ENCODE results near the gene PRICKLE3.

PRICKLE3 gene

GRCh38 chrX:49192722-49193328 lies 6.7 kb upstream of the PRICKLE3 start:
- H3K4me1 ChIP-seq (ENCODE audit: low read length) = peaks cover 11% of the 10 kb centered on the region; the same call in 1 of the 2 replicates
- no peak overlapping the region for H2AFZ ChIP-seq (ENCODE audit: low read depth, low read length)
- no peaks in the 10 kb centered on the region for H3K79me2 ChIP-seq (ENCODE audit: low read length)
- no peaks in the 10 kb centered on the region for H4K20me1 ChIP-seq (ENCODE audit: insufficient read depth, low read length)
- no peaks in the 10 kb centered on the region for H3K9me3 ChIP-seq (ENCODE audit: insufficient read depth, low read length)
- no peak overlapping the region for H3K9ac ChIP-seq (ENCODE audit: low read length)
- H3K4me3 ChIP-seq (ENCODE audit: low read length) = no peak overlapping the region
- no peak overlapping the region for H3K27ac ChIP-seq (ENCODE audit: low read length)
- H3K27me3 ChIP-seq (ENCODE audit: low read depth, low read length) = no peaks in the 10 kb centered on the region
- H3K36me3 ChIP-seq (replicated peaks; ENCODE audit: low read depth, low read length) = no peaks in the 10 kb centered on the region
- no peak overlapping the region for H3K4me2 ChIP-seq (ENCODE audit: low read length)
- TF ChIP-seq CTCF (IDR thresholded peaks at IDR 0.05; ENCODE audit: low read depth, low read length) = peak; percentile 67
- no peak for TF ChIP-seq EZH2phosphoT487 (IDR thresholded peaks at IDR 0.05; ENCODE audit: low read depth)

- Histone ChIP-seq H4K20me1 (ENCODE audit: insufficient read depth, low read length) (no peaks in the 10 kb centered on the region), H3K36me3 (replicated peaks; ENCODE audit: low read depth, low read length) (no peaks in the 10 kb centered on the region), H3K4me2 (ENCODE audit: low read length) (peak overlapping the region; percentile 69), H2AFZ (ENCODE audit: low read depth, low read length) (peak overlapping the region; percentile 41; the same call in 1 of the 2 replicates), H3K9me3 (ENCODE audit: insufficient read depth, low read length) (no peaks in the 10 kb centered on the region), H3K27me3 (ENCODE audit: low read depth, low read length) (no peaks in the 10 kb centered on the region), H3K27ac (ENCODE audit: low read length) (peak overlapping the region; percentile 65), H3K4me3 (ENCODE audit: low read length) (peak overlapping the region; percentile 92), H3K79me2 (ENCODE audit: low read length) (no peaks in the 10 kb centered on the region), H3K9ac (ENCODE audit: low read length) (peak overlapping the region; percentile 82), H3K4me1 (ENCODE audit: low read length) (peaks cover 13% of the 10 kb centered on the region; the same call in 1 of the 2 replicates)
- TF ChIP-seq CTCF (IDR thresholded peaks at IDR 0.05; ENCODE audit: low read depth, low read length) (no peak), EZH2phosphoT487 (IDR thresholded peaks at IDR 0.05; ENCODE audit: low read depth) (no peak)
Measured at GRCh38 chrX:49191574-49192011, 5.4 kb upstream of the PRICKLE3 start.

- Histone ChIP-seq H3K4me3 (ENCODE audit: low read length) (peak overlapping the region; percentile 92), H3K36me3 (replicated peaks; ENCODE audit: low read depth, low read length) (no peaks in the 10 kb centered on the region), H3K27me3 (ENCODE audit: low read depth, low read length) (no peaks in the 10 kb centered on the region), H3K9me3 (ENCODE audit: insufficient read depth, low read length) (no peaks in the 10 kb centered on the region), H3K79me2 (ENCODE audit: low read length) (no peaks in the 10 kb centered on the region), H4K20me1 (ENCODE audit: insufficient read depth, low read length) (no peaks in the 10 kb centered on the region), H2AFZ (ENCODE audit: low read depth, low read length) (peak overlapping the region; percentile 41; the same call in 1 of the 2 replicates), H3K4me2 (ENCODE audit: low read length) (peak overlapping the region; percentile 69), H3K27ac (ENCODE audit: low read length) (peak overlapping the region; percentile 65), H3K4me1 (ENCODE audit: low read length) (peaks cover 16% of the 10 kb centered on the region; the same call in 1 of the 2 replicates), H3K9ac (ENCODE audit: low read length) (peak overlapping the region; percentile 82)
- no peak for TF ChIP-seq EZH2phosphoT487 (IDR thresholded peaks at IDR 0.05; ENCODE audit: low read depth)
- TF ChIP-seq CTCF (IDR thresholded peaks at IDR 0.05; ENCODE audit: low read depth, low read length) = no peak
Measured at GRCh38 chrX:49190821-49191573, 4.8 kb upstream of the PRICKLE3 start.

GRCh38 chrX:49189606-49190005 lies 3.4 kb upstream of the PRICKLE3 start:
- no peaks in the 10 kb centered on the region for H3K36me3 ChIP-seq (replicated peaks; ENCODE audit: low read depth, low read length)
- H3K4me3 ChIP-seq (ENCODE audit: low read length) = peak overlapping the region; percentile 83
- H3K9ac ChIP-seq (ENCODE audit: low read length) = peak overlapping the region; percentile 73; the same call in 1 of the 2 replicates
- no peak for TF ChIP-seq EZH2phosphoT487 (IDR thresholded peaks at IDR 0.05; ENCODE audit: low read depth)
- TF ChIP-seq CTCF (IDR thresholded peaks at IDR 0.05; ENCODE audit: low read depth, low read length) = no peak
- peak overlapping the region; percentile 61 for H3K4me2 ChIP-seq (ENCODE audit: low read length)
- H4K20me1 ChIP-seq (ENCODE audit: insufficient read depth, low read length) = no peaks in the 10 kb centered on the region
- peak overlapping the region; percentile 4 for H3K27ac ChIP-seq (ENCODE audit: low read length)
- peaks cover 9% of the 10 kb centered on the region for H3K79me2 ChIP-seq (ENCODE audit: low read length)
- H3K9me3 ChIP-seq (ENCODE audit: insufficient read depth, low read length) = no peaks in the 10 kb centered on the region
- H3K27me3 ChIP-seq (ENCODE audit: low read depth, low read length) = no peaks in the 10 kb centered on the region
- peaks cover 16% of the 10 kb centered on the region; the same call in 1 of the 2 replicates for H3K4me1 ChIP-seq (ENCODE audit: low read length)
- no peak overlapping the region for H2AFZ ChIP-seq (ENCODE audit: low read depth, low read length)

Data from OCI-LY3 (cell line).